Stimulated activated effector memory CD8-positive, alpha-beta T cell treated with anti-CD3 and anti-CD28 coated beads, Interleukin-12 subunit alpha, Interleukin-12 subunit beta, amount 100 ng/mL, for 72 hours (primary cell): ENCODE measurements around the gene ZNF768.
A peak's percentile ranks its signal among the peaks of the same experiment; 100 is the strongest.
"Not testable (repeated sequence)": the region's sequence is repeated elsewhere in the genome, so short reads cannot be mapped to it uniquely, and the experiment has no call there.

Source experiments
- ATAC-seq: fragments of 150-1000 bp; cut with Tn5 transposase; 2 replicates; pipeline ENCODE4 v1.10.0; 2021
- DNase-seq, 2 donors: peaks; one replicate each; pipeline ENCODE4 v3.0.0; 2021 to 2022; ENCODE audit warnings: low spot score in 2 of 2
- H3K27ac Mint-ChIP-seq: one replicate; pipeline ENCODE4 v1.8.0; 2022; ENCODE audit warnings: mild to moderate bottlenecking, mixed read lengths
- H3K36me3 Mint-ChIP-seq: one replicate; pipeline ENCODE4 v1.8.0; 2022; ENCODE audit warnings: mild to moderate bottlenecking, mixed read lengths
- H3K4me1 Mint-ChIP-seq: one replicate; pipeline ENCODE4 v1.8.0; 2022; ENCODE audit warnings: mixed read lengths
- H3K4me3 Mint-ChIP-seq: one replicate; pipeline ENCODE4 v1.8.0; 2022; ENCODE audit warnings: mild to moderate bottlenecking, mixed read lengths
- H3K9me3 Mint-ChIP-seq: one replicate; pipeline ENCODE4 v1.8.0; 2022; ENCODE audit warnings: mixed read lengths

ZNF768 gene

GRCh38 chr16:30482366-30482765, 44.0 kb downstream of the ZNF768 start:
- ATAC-seq = peak; percentile 76
- H3K36me3 Mint-ChIP-seq = peaks cover 100% of the 10 kb centered on the region
- H3K27ac Mint-ChIP-seq = peak overlapping the region; percentile 78
- H3K4me1 Mint-ChIP-seq = peaks cover 60% of the 10 kb centered on the region
- DNase-seq = no peak
- H3K4me3 Mint-ChIP-seq = no peak overlapping the region
- H3K9me3 Mint-ChIP-seq = no peaks in the 10 kb centered on the region

GRCh38 chr16:30481381-30481780, 45.0 kb downstream of the ZNF768 start:
- no peak for DNase-seq
- no peak for ATAC-seq
- Mint-ChIP-seq H3K36me3 (peaks cover 100% of the 10 kb centered on the region), H3K27ac (peak overlapping the region; percentile 78), H3K4me1 (peaks cover 63% of the 10 kb centered on the region), H3K9me3 (no peaks in the 10 kb centered on the region), H3K4me3 (no peak overlapping the region)

- peaks cover 60% of the 10 kb centered on the region for H3K4me1 Mint-ChIP-seq
- ATAC-seq = no peak
- peaks cover 100% of the 10 kb centered on the region for H3K36me3 Mint-ChIP-seq
- H3K27ac Mint-ChIP-seq = peak overlapping the region; percentile 87
- peak overlapping the region; percentile 97 for H3K4me3 Mint-ChIP-seq
- H3K9me3 Mint-ChIP-seq = no peaks in the 10 kb centered on the region
- DNase-seq = no peak
These were observed 47.4 kb downstream of the ZNF768 start for GRCh38 chr16:30478766-30479478.

GRCh38 chr16:30477773-30478172, 48.6 kb downstream of the ZNF768 start:
- DNase-seq, H3K9me3 Mint-ChIP-seq, ATAC-seq: not testable (repeated sequence)
- Mint-ChIP-seq H3K4me3 (peak overlapping the region; percentile 97), H3K4me1 (peaks cover 68% of the 10 kb centered on the region), H3K27ac (peak overlapping the region; percentile 87), H3K36me3 (peaks cover 99% of the 10 kb centered on the region)

- peak overlapping the region; percentile 97 for H3K4me3 Mint-ChIP-seq
- peaks cover 99% of the 10 kb centered on the region for H3K36me3 Mint-ChIP-seq
- H3K27ac Mint-ChIP-seq = peak overlapping the region; percentile 87
- DNase-seq (no peak), ATAC-seq (no peak)
- no peaks in the 10 kb centered on the region for H3K9me3 Mint-ChIP-seq
- H3K4me1 Mint-ChIP-seq = peaks cover 69% of the 10 kb centered on the region
These were observed 49.4 kb downstream of the ZNF768 start for GRCh38 chr16:30476991-30477390.

- Mint-ChIP-seq H3K36me3 (peaks cover 86% of the 10 kb centered on the region), H3K27ac (peak overlapping the region; percentile 96), H3K4me3 (peak overlapping the region; percentile 97), H3K4me1 (peaks cover 65% of the 10 kb centered on the region), H3K9me3 (no peaks in the 10 kb centered on the region)
- ATAC-seq (no peak), DNase-seq (no peak)
These were observed 51.7 kb downstream of the ZNF768 start for GRCh38 chr16:30474684-30475083.

GRCh38 chr16:30474074-30474452, 52.3 kb downstream of the ZNF768 start:
- ATAC-seq = no peak
- peaks cover 69% of the 10 kb centered on the region for H3K4me1 Mint-ChIP-seq
- peak overlapping the region; percentile 97 for H3K4me3 Mint-ChIP-seq
- H3K36me3 Mint-ChIP-seq = peaks cover 85% of the 10 kb centered on the region
- H3K9me3 Mint-ChIP-seq = no peaks in the 10 kb centered on the region
- DNase-seq = no peak
- peak overlapping the region; percentile 96 for H3K27ac Mint-ChIP-seq
